RWPE2 (cell line): ENCODE data around the gene LENEP.
A peak's percentile ranks its signal among the peaks of the same experiment; 100 is the strongest.

ENCODE experiments used
- ATAC-seq: fragments of 200-7000 bp; cut with Tn5 transposase; 3 replicates; pipeline ENCODE4 v1.9.1; 2021; ENCODE audit warnings: low read depth
- DNase-seq: peaks from one replicate; pipeline ENCODE4 v3.0.0-alpha.2; 2020; ENCODE audit warnings: low spot score
- H3K27ac ChIP-seq: fragments of 450-650 bp; 2 replicates; pipeline ENCODE4 v1.5.1; 2017; ENCODE audit warnings: mild to moderate bottlenecking; ENCODE audit not compliant: poor library complexity, severe bottlenecking
- H3K27me3 ChIP-seq: fragments of 250-450 bp; sonication (Bioruptor Pico); 2 replicates; pipeline ENCODE4 v1.5.1; 2021; ENCODE audit warnings: mild to moderate bottlenecking, moderate library complexity; ENCODE audit not compliant: insufficient read depth, poor library complexity, severe bottlenecking
- H3K36me3 ChIP-seq: fragments of 250-450 bp; sonication (Bioruptor Pico); 2 replicates; pipeline ENCODE4 v1.5.1; 2020; ENCODE audit warnings: low read depth, mild to moderate bottlenecking, moderate library complexity
- H3K4me1 ChIP-seq: fragments of 250-450 bp; sonication (Bioruptor Pico); 2 replicates; pipeline ENCODE4 v1.5.1; 2021; ENCODE audit warnings: mild to moderate bottlenecking, moderate library complexity; ENCODE audit not compliant: insufficient read depth, poor library complexity, severe bottlenecking
- H3K4me3 ChIP-seq: fragments of 250-450 bp; sonication (Bioruptor Pico); 2 replicates; pipeline ENCODE4 v1.5.1; 2021; ENCODE audit warnings: mild to moderate bottlenecking, moderate library complexity; ENCODE audit not compliant: severe bottlenecking
- H3K9me3 ChIP-seq: fragments of 250-450 bp; sonication (Bioruptor Pico); 2 replicates; pipeline ENCODE4 v1.5.1; 2021; ENCODE audit warnings: mild to moderate bottlenecking, moderate library complexity; ENCODE audit not compliant: severe bottlenecking
- TF ChIP-seq, protein P1 (sequence below): fragments of 450-650 bp; IDR thresholded peaks from one replicate; pipeline ENCODE4 v1.5.1; 2017; ENCODE audit warnings: mild to moderate bottlenecking, moderate library complexity; ENCODE audit not compliant: poor library complexity, severe bottlenecking

Gene LENEP

GRCh38 chr1:155009221-155009711 is 15.9 kb downstream of the LENEP start:
- Histone ChIP-seq H3K27me3 (no peaks in the 10 kb centered on the region), H3K36me3 (peaks cover 47% of the 10 kb centered on the region), H3K4me3 (no peak overlapping the region), H3K4me1 (peaks cover 58% of the 10 kb centered on the region), H3K27ac (peak overlapping the region; percentile 96), H3K9me3 (no peaks in the 10 kb centered on the region)
- ATAC-seq (no peak), DNase-seq (peak; percentile 51)
- TF ChIP-seq, protein P1, sequence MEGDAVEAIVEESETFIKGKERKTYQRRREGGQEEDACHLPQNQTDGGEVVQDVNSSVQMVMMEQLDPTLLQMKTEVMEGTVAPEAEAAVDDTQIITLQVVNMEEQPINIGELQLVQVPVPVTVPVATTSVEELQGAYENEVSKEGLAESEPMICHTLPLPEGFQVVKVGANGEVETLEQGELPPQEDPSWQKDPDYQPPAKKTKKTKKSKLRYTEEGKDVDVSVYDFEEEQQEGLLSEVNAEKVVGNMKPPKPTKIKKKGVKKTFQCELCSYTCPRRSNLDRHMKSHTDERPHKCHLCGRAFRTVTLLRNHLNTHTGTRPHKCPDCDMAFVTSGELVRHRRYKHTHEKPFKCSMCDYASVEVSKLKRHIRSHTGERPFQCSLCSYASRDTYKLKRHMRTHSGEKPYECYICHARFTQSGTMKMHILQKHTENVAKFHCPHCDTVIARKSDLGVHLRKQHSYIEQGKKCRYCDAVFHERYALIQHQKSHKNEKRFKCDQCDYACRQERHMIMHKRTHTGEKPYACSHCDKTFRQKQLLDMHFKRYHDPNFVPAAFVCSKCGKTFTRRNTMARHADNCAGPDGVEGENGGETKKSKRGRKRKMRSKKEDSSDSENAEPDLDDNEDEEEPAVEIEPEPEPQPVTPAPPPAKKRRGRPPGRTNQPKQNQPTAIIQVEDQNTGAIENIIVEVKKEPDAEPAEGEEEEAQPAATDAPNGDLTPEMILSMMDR = no peak

GRCh38 chr1:155009742-155010141 is 16.4 kb downstream of the LENEP start:
- Histone ChIP-seq H3K4me3 (no peak overlapping the region), H3K9me3 (no peaks in the 10 kb centered on the region), H3K27me3 (no peaks in the 10 kb centered on the region), H3K4me1 (peaks cover 53% of the 10 kb centered on the region), H3K36me3 (peaks cover 52% of the 10 kb centered on the region), H3K27ac (peak overlapping the region; percentile 92)
- TF ChIP-seq, protein P1 = no peak
- DNase-seq (no peak), ATAC-seq (no peak)

- Histone ChIP-seq H3K4me1 (peaks cover 49% of the 10 kb centered on the region), H3K36me3 (peaks cover 52% of the 10 kb centered on the region), H3K4me3 (no peak overlapping the region), H3K27me3 (no peaks in the 10 kb centered on the region), H3K27ac (peak overlapping the region; percentile 92), H3K9me3 (no peaks in the 10 kb centered on the region)
- TF ChIP-seq, protein P1 = no peak
- DNase-seq (peak; percentile 45), ATAC-seq (no peak)
Observed at GRCh38 chr1:155010211-155010918, 17.0 kb downstream of the LENEP start.

DNA sequence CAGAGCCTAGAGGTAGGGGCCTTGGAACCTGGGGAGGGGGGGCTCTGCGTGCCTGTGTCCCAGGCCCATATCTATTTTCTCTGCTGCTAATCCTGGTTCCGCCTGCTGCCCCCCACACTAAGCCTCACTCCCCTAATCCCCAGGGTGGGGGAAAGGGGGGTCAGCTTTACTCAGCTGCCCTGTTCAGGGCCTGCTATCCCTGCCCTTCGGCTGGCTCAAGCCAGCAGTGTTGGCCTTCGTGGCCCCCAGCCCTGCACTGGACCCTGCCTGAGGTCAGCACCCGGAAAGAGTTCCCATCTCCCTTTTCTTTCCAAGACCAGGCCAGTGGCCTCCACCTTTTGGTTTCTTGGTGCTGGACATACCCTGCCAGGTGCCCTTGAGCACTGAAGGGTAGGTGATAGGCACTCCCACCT is 17.6 kb downstream of the LENEP start:
- no peaks in the 10 kb centered on the region for H3K9me3 ChIP-seq
- H3K27me3 ChIP-seq = no peaks in the 10 kb centered on the region
- peaks cover 48% of the 10 kb centered on the region for H3K36me3 ChIP-seq
- peaks cover 43% of the 10 kb centered on the region for H3K4me1 ChIP-seq
- H3K27ac ChIP-seq = peak overlapping the region; percentile 92
- no peak for DNase-seq
- no peak overlapping the region for H3K4me3 ChIP-seq
- ATAC-seq = no peak
- TF ChIP-seq, protein P1 = no peak

DNA sequence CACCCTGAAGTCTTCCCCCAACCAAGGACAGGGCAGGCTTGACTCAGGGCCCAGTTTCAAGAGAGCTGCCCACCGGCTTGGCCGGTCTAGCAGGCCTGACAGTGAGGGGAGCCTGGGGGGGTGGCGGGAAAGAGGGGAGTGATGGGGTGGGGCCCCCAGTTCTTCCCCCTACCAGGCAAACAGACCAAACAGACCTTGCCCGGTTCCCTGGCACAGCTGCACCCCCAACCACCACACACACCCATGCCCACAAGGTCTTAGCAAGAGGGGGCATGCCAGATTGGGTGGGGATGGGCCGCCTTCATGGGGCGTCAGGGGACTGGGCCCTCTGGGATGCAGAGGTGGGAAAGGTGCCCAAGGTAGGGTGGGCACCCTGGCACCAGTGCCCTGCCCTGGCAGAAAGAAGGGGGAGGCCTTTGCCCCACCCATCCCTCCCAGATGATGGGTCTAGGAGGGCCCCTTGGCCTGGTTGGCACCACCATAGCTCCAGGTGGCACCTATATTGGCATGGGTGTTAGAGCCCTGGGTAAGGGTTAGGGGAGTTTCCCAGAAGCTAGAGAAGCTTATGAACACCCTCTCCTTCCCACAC is 18.1 kb downstream of the LENEP start:
- peak overlapping the region; percentile 92 for H3K27ac ChIP-seq

More for the DNA sequence above, 18.1 kb downstream of the LENEP start:
- H3K4me1 ChIP-seq = peaks cover 38% of the 10 kb centered on the region
- peaks cover 45% of the 10 kb centered on the region for H3K36me3 ChIP-seq
- no peaks in the 10 kb centered on the region for H3K9me3 ChIP-seq
- peak; percentile 48 for DNase-seq
- H3K27me3 ChIP-seq = no peaks in the 10 kb centered on the region
- TF ChIP-seq, protein P1 = no peak
- no peak; the same call in 1 of the 3 replicates for ATAC-seq
- H3K4me3 ChIP-seq = no peak overlapping the region
